GM12872 (cell line): ENCODE results near the gene APBA2.

Experiments used
- CTCF ChIP-seq: IDR thresholded peaks from 3 replicates; pipeline ENCODE4 v1.5.1; 2011; ENCODE audit warnings: low read depth, mild to moderate bottlenecking, low read length, moderate library complexity; ENCODE audit not compliant: insufficient read depth

Gene APBA2

DNA sequence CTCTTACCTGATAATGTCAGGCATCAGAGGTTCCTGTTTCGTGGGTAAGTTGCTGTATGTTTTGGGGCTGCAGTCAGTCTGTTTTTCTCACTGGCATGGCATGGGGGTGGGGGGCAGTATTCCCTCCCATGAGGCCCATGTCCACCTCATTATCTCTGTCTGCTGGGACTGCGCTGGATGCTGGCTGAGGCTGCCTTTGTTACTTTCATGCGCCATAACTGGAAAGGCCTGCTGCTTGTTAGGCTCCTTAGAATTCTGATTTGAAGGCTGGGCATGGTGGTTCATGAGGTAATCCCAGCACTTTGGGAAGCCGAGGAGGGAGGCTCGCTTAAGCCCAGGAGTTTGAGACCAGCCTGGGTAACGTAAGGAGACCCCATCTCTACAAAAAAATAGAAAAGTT, 9.8 kb downstream of the APBA2 start:
- no peak for TF ChIP-seq CTCF

DNA sequence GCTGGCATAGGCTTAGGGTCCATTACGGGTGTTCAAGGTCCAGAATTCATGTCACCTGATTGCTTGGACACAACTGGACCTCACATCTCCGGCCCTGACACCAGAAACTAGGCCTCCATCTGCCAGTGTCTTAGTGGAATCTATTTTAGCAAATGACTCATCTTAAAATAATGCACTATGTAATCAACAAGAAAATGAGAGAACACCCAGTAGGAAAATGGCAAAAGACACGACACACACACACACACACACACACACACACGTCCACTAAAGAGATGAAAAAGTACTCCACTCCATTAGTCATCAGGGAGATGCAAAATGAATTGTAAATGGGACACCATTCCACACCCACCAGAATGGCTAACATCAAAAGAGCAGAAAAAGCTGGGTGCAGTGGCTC, 11.2 kb downstream of the APBA2 start:
- no peak for TF ChIP-seq CTCF

DNA sequence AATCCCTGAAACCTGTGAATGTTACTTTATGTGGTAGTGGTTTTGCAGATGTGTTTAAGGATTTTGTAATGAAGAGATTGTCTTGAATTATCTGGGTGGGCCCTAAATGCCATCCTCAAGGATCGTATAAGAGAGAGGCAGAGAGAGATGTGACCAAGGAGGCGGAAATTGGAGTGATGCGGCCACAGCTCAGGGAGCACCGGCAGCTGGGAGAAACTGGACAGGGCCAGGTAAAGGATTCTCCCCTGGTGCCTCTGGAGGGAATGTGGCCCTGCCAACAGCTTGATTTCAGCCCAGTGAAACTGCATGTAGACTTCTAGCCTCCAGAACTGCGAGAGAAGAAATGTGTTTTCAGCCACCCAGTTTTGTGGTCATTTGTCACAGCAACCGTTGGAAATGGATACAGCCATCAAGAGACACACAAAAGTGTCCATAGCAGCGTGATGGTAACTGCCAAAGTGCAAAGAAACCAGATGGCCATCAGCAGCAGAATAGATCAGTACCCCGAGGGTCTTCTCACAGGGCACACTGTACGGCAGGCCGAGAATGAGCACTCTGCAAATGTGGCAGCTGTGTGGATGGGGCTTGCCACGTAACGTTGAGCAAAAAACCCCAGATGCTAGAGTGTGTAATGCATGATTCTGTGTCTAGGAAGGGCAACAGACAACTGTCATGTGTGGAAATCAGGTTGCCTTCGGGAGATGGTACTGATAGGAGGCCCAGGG, 12.2 kb downstream of the APBA2 start:
- TF ChIP-seq CTCF = no peak

DNA sequence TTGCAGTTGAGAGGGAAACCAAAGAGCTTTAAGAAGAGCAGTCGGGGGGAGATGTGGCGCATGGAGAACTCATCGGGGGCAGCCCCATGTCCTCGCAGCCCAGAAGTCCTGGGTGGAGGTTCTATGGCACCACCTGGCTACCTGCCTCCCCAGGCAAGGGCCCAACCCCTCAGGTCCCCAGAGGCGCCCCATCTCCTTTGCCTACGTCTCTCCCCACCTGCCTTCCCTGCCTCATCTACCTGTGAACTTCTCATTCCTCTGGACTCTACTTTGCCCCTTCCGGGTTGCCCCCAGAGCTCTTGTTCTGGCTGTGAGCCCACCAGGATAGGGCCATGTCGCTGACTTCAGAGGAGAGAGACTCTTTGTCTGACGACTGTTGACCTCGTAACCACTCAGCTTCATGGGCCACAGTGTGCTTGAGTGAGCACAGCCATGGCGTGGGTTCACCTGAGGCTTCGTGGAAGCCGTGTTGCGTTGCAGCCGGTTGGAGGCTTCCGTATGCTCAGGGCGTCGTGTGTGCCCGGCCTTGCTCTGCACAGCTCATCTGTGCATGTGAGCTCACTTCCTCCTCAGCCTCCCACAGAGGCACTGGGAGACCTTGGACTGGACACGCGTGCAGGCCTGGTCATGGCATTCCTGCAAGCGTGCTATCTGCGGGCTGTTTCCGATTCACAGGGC, 13.4 kb downstream of the APBA2 start:
- no peak for TF ChIP-seq CTCF

DNA sequence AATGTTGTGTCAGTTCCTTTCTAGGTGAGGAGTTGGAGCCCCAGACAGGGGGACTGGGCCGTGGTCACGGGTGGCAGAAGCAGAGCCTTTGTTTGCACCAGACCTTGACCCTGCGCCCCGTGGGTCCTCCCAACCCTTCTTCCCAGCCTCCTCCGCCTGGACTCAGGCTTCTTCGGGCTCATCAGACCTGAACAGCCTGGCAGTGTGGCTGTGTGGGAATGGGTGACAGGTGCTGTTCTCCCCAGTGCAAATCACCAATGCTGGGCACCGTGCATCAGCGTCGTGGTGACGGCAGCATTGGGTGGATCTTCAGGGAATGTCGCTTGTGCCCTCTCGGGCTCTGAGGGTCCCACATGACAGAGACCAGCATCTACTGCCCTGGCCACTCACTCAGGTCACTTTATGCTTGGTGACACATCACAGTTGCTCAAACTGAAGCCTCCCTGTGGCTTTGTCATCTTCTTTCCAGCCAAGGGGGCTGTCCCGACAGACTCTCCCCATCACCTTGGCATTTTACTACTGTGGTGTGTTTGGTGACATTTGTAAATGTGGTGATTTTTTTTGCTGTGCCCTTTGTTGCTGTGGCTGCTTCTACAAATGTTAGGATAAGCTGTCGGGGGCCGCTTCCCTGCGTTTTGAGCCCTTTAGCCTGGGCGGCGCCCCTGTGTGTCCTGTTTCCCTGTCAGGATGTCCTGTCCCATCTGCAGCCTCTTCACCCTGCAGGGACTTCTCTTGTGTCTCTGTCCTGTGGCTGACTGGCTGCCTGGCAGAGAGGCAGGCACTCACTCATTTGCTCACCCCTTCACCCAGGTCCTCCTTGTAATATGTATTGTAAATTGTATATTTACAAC, 14.5 kb downstream of the APBA2 start:
- no peak for TF ChIP-seq CTCF

DNA sequence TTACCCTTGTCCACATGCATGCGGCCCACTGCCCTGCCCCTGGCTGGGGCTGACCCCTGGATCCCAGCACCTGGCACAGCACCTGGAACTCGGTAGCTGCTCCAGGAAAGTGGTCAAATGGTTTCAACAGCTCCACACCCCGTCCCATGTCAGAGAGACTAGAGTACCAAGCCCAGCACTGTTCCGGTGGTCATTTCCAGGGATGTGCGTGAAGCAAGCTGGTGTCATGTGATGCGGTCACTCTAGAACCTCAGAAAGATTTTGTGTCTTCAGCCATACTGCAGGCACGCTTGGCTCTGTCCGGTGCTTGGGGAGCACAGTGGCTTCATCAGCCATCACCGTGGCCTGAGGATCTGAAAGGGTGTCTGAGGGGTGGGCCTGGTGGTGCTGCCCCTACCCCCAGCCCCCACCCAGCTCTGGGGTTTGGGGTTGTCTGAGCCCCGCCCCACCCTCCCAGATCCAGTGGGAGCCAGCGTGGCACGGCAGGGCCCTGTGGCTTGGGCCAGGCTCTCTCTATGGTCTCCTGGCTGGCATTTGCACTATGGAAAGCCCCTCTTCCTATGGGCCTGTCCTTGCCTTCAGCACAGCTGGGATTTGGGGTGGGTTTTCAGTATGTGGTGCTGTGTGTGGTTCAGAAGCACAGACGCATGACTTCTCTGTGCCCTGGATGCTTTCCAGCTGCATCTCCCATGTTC, 15.3 kb downstream of the APBA2 start:
- TF ChIP-seq CTCF = no peak

DNA sequence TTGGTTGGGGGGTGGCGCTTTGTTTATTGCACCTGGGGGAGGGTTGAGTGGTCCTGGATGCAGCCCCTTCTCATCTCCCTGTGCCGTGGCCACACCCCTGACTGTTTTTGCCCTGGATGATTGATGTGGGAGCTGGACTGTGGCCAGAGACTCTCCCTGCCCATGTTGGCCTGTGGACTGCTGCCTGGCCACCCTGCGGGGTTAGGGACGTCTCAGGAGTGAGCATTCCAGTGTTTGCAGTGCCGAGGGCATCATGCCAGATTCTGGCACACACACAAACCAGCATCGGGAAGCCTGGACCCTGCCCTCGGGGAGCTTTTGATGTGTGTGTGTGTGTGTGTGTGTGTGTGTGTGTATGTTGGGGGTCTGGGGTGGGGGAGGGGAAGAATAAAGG, 15.8 kb downstream of the APBA2 start:
- no peak for TF ChIP-seq CTCF
